Measurements from ENCODE around the gene GRB14. TPM values are rescaled to one million over a fixed set of nuclear protein-coding genes. Genes with fewer than 3 reads are reported as not detected.

The GRB14 gene
- total and polyA plus RNA-seq, 2 of the 13 experiments (the other 11 are each of a cell fraction or from before 2014, with no cell fraction given) = 4.6 to 5.8 TPM

DNA sequence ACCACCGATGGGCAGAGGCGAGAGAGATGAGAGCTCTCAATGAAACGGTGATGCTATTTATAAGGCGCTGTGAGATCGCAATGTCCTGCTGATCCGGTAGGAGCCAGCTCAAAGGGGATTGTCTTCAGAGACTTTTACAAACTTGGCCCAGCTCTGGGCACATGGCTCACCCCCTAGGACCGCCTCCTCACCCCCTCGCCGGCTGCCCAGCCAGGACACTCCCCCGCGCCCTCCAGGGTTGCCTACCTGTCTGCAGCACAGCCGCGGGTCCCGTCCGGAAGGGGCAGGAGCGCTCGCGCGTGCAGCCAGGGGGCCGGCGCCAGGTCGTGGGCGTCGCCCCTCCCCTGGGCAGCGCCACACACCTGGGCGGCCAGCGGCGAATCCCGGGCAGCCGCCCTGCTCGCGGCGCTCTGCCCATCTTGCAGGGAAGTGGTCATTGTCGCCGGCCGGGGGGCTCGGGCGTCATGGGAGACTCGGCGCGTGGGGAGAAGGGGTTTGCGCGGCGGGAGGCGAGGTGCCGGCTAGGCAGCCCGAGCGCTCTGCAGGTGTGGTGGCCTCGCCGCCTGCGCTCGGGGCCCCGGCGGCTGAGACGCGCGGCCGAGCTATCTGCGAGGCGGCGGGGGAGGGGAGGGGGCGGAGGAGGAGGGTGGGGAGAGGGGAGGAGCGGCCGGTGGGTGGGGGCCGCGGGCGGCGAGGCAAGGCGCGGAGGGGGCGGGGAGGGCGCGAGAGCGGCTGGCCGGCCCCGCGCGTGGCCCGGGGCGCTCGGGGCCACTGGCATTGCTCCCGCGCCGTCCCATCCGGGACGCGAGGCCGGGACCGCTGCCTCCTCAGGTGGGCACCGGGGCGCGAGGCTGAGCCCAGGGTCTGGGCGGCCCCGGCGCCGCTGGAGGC lies at the start of gene GRB14 (continued):
- TF ChIP-seq GABPB1 (CRISPR knock-in tag; IDR thresholded peaks at IDR 0.05) = peak; percentile 55; the same call in 1 of the 2 replicates
- TF ChIP-seq ZNF280B (CRISPR knock-in tag; IDR thresholded peaks at IDR 0.05; ENCODE audit: borderline replicate concordance) = no peak
- no peak for TF ChIP-seq ZNF331 (CRISPR knock-in tag; IDR thresholded peaks at IDR 0.05)
- TF ChIP-seq ELF3 (CRISPR knock-in tag; IDR thresholded peaks at IDR 0.05) = 0 out of 2 replicates have a peak, but pooled peaks have one; percentile 31
- no peak for TF ChIP-seq EED (CRISPR knock-in tag; IDR thresholded peaks at IDR 0.05)
- TF ChIP-seq MXI1 (IDR thresholded peaks at IDR 0.05; ENCODE audit: borderline replicate concordance, low read depth, low read length) = no peak
- no peak for TF ChIP-seq ZSCAN29 (CRISPR knock-in tag; conservative IDR thresholded peaks at IDR 0.05)
- no peak for TF ChIP-seq SMARCE1 (IDR thresholded peaks at IDR 0.05; ENCODE audit: borderline replicate concordance)
- TF ChIP-seq ATF7 (IDR thresholded peaks at IDR 0.05) = no peak
- peak; percentile 73; the same call in 1 of the 2 replicates for TF ChIP-seq ATF7 (CRISPR knock-in tag; IDR thresholded peaks at IDR 0.05)
- peak; percentile 57 for TF ChIP-seq ZFX (CRISPR knock-in tag; IDR thresholded peaks at IDR 0.05; ENCODE audit: low read depth)
- no peak for TF ChIP-seq RCOR2 (CRISPR knock-in tag; IDR thresholded peaks at IDR 0.05)
- TF ChIP-seq TERF1 (CRISPR knock-in tag; IDR thresholded peaks at IDR 0.05) = peak; percentile 71; the same call in 1 of the 2 replicates
- TF ChIP-seq ZNF564 (CRISPR knock-in tag; IDR thresholded peaks at IDR 0.05) = no peak
- no peak for TF ChIP-seq MYC (CRISPR knock-in tag; IDR thresholded peaks at IDR 0.05; ENCODE audit: borderline replicate concordance)
- TF ChIP-seq TOPORS (CRISPR knock-in tag; IDR thresholded peaks at IDR 0.05) = peak; percentile 62; the same call in 1 of the 2 replicates
- TF ChIP-seq ZNF567 (CRISPR knock-in tag; IDR thresholded peaks at IDR 0.05; ENCODE audit: borderline replicate concordance) = 0 out of 2 replicates have a peak, but pooled peaks have one; percentile 36
- no peak for TF ChIP-seq RBM39 (IDR thresholded peaks at IDR 0.05; ENCODE audit: low read depth, low read length, poor library complexity, severe bottlenecking)
- TF ChIP-seq MXD3 (CRISPR knock-in tag; IDR thresholded peaks at IDR 0.05) = peak; percentile 60; the same call in 1 of the 2 replicates
- TF ChIP-seq GLI4 (CRISPR knock-in tag; IDR thresholded peaks at IDR 0.05; ENCODE audit: borderline replicate concordance) = no peak
- no peak for TF ChIP-seq JUN (CRISPR knock-in tag; IDR thresholded peaks at IDR 0.05)
- TF ChIP-seq SAFB2 (CRISPR knock-in tag; IDR thresholded peaks at IDR 0.05; ENCODE audit: borderline replicate concordance, low read depth) = no peak
